HG03571 (cell line): Measurements from ENCODE around the gene SCAANT1.

ENCODE experiments used
- ATAC-seq: cut with Tn5 transposase; IDR thresholded peaks from one replicate; pipeline ENCODE4 v1.9.1; 2021; ENCODE audit not compliant: unreplicated experiment

Gene SCAANT1

DNA sequence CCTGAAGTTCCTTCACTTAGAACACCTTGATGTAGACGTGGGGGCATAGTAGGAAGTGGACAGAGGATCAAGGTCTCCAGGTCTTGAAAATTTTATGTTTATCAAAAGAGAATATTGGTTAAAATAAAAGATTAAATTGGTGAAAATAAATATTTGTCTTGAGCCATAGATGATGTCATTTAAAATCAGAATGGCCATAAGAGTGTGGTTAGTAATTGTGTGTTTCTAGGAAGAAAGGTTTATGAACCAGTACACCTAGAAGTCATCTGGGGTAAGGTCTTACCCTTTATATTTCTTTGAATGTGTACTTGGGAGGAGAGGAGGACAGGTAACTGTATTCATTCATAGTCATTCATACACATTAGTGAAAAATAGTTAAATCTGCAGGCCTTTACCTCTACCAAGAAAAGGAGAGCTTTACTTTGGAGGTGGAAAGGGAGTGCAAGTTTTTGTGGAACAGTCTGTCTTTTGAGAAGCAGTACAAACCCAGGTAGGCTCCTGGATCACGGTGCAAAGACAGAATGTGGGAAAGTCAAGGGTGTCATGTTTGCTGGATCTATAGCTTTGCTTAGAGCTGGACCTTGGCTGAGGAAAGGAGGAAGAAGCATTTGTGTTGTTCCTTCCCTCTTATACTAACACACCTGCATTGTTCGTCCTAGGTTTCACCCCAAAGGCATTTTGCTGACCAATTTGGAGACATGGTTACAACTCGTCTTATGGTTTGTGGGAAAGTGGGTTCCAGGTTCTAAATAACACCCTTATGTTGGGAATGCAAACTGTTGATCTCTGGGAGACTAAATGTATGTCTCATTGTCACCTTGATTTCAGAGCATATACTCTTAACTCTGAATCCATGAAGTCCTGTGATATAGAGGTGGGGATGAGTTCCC is 6.2 kb downstream of the SCAANT1 start:
- no peak for ATAC-seq

DNA sequence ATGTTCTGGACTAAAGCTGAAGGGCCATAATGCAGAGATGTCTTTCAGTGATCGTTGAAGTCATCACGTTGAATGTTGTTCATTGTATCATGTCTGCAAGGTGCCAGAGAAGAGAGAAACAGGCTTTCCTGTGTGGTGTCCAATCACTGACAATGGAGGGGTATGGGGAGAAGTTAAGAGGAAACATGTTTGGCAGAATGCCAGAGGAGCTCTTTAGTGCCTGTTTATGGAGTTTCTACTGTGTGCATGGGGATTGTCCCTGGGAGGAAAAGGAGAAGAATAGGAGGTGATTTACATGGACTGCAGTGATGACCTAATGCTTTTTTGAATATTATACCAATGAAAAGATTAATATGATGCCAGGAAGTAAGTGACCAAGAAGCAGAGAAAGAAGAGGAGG is 11.7 kb downstream of the SCAANT1 start:
- ATAC-seq = no peak

DNA sequence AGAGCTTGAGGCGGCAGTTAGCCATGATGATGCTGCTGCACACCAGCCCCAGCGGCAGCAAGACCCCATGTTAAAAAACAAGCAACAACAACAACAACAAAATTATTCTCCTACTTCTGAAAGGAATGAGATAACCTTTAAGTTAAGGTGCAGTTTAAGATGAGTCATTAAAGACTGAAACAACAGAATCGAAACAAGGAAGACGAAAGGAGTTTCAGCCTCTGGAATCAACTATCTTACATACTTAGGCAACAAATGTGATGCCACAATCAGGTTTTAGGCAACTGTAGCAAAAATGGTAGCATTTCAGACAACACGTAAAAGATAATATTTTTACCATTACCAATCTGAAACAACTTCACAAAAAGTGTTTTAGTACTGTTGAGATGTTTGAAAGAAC is 12.2 kb downstream of the SCAANT1 start:
- no peak for ATAC-seq

DNA sequence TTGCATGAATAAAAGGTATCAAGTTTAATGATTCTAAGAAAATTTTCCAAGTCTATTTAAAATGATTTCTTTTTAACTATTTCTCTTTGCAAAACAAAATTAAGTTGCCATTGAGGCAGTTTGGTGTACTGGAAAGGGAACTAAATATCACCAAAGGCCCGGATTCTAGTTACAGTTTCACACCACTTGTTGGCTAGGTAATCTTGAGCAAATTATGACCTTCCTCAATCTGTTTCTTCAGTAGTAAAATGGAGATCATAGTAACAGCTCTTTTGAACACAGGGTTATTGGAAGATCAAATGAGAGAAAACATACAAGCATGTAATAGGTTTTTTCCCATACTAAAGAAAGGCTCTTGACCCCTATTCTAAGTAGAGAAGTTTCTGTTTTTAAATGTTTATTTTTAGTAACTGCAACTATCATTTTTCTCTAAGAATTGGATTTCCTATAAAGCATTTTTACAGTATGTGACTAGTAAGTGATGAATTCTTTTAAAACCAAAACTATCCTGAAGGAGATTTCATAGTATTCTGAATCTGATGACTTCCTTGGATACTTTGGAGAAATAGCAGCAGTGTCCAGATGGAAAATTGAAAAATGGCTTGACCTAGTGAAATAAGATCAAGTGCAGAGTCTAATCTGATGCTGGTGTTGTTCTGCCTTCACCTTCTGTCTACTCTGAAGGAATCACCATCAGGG is 15.7 kb downstream of the SCAANT1 start:
- no peak for ATAC-seq

DNA sequence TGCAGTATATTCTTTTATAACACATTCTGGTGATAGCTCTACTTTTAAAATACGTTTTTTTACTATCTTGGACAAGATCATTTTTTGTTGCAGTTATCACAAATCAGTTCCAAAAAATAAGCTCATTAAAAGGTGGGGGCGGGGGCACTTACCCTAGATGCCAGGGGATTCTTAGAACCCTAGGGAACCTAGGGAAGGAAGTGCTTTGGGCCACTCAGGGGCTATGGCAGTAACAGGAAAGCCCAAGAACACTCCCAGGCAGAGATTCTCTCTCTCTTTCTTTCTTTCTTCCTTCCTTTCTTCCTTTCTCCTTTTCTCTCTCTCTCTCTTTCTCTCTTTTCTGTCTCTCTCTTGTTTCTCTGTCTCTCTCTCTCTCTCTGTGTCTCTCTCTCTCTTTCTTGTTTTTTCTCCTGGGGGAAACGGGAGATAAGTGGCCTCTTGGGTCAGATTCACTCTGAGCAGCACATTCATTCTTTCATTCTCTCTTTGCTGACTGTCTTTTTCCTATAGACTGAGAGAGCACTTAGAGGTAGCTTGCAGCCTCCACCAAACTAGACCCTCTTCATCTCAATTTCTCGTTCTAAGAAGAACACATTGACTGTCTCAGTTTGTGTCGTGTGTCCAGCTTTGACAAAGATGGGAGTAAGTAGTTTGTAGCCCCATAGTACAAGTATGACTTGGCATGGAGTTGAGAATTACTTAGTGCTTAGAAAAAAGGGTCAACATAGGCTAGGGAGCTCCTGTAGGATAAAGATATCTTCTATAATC is 16.6 kb downstream of the SCAANT1 start:
- ATAC-seq = no peak

DNA sequence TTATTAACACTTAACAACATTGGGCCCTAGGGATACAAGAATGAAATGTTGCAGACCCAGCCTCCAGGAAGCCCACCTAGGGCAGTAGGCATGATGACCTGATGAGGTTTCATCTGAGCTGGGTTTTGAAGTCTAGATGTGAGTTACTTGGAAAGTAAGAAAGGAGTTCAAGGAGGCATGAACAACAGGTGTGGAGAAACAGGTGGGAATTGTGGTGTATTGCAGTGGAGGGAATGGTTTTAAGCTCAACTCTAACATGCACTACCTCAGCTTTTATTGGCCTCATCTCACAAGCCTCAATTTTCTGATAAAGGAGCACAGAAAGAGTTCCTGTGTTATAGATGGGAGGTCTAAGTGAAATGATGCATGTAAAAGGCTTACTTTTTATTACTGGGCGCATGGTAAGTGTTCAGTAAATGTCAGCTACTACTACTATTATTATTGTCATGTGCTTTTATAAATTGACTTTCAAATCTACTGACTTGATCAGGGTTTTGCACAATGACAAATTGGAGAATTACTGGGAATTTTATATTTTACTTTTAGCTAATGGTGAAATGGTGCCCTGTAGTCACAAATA is 19.3 kb downstream of the SCAANT1 start:
- no peak for ATAC-seq

DNA sequence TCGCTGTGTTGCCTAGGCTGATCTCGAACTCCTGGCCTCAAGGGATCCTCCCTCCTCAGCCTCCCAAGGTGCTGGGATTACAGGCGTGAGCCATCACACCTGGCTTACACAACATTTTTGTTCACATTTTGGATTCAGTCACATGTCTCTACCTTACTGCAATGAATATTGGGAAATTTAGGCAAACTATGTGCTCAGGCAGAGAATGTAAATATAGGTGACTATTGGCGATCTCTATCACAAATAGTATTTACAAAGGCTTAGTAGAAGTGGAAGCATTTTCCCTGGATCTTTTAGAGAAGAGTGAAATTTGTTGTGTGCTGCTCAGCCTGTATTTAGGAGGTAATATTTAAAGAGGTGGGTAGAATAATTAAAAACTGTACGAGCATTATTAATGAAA is 20.7 kb downstream of the SCAANT1 start:
- no peak for ATAC-seq

DNA sequence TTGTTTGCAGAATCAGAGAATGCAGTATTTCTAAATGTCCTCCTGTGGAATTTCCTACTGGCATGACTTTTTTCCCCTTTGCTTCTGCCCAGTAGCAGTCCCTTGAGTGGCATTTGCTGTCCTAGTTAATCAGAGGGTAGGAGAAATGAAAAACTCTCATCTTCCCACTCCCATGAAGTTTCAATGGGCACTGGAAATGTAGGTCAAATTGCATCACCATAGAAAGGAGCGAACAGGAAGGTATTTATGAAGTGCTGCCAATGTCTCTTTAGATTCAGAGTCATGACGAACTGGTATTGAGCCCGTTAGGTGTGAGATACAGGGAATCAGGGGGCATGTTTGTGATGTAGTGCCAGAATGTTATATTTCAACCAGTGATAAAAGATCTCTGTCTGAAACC is 25.3 kb downstream of the SCAANT1 start:
- ATAC-seq = no peak

DNA sequence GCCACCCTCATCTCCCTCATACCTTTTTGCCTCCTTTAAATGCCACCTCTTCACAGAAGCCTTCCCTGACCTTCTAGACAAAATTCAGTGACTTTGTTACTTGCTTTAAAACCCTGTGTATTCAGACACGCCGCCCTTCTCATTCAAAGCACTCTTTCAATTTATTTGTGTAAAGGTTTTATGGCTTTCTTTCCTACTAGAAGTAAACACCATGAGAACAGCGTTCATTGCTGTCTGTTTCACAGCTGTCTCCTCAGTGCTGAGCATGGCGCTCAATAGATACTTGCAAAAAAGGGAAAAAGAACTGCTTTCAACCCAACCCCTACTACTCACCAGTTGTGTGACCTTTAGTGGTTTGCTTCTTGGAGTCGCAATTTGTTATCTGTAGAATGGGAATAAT is 31.5 kb downstream of the SCAANT1 start:
- no peak for ATAC-seq

DNA sequence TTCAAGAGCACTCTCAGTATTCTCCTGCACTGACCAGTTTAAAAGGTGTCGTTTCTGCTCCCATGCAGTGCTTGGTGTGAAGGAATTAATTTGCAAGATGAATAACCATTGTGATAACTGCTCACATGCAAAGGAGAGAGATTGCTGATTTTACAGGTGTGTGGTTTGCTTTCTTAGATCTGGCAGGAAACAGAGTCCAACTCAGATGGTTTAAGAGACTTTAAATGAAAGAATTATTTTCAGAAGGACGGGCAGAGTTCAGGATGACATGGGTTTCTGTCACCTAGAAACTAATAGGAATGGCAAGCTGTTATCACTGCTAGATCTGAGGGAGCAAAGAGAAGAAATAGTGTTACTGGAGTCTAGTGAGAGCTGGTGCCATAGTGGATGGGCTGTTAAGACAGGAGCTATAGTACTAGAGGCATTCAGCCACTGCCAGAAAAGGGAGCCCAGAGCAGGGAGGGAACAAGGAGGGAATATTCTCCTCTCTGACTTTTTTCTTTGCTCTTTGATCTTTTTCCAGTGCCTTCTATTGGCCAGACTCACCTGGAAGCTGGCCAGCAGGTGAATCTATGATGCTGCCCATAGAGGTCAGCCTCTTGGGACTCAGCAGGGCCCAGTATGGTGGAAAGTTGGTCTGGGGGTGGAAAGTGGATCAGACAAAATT is 33.7 kb downstream of the SCAANT1 start:
- ATAC-seq = no peak

DNA sequence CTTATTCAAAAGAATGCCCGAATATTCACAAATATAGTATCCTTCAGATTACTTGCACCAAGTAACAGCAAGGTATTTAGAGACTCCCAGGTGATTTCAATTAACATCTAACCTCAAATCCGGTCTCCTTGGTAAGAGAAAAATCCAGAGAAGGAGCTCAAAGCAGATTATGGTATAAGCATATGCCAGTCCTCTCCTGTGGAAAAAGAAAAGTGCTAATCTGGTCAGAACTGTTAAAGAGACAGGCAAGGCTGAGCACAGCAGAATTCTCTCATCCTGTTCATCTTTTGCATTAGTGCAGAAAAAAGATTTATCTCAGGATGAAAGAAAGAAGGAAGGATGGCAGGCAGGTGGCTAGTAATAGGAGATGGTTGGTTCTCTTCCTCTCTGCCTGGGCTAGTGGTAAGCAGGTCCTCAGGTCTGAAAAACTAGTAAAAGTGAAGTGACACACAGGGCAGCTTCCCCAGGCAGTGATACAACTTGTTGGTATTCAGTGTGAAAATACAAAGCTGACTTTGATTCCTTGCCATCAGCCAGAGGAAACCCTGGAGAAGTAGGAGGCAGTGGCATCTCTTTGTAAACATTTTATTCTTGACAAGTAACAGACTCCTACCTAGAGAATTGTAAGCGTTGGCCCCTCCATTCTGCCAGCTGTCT is 34.3 kb downstream of the SCAANT1 start:
- ATAC-seq = no peak

DNA sequence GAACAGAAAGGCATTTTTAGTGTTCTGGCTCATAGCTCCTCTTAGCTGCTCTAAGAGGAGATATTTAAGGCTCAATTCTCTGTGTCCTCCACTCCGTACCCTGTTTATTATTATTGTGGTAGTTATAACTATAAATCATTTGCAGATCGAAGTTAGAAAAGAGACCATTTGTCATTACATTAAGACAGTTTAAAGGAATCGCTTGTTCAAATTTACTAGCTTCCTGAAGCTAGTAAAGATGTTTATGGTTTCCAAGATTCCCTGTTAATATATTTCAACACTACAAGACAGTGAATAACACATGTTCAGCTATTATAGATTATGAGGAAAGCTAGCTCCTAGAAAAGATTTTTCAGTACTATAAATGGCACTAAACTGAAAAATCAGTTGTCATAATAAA is 35.9 kb downstream of the SCAANT1 start:
- no peak for ATAC-seq

DNA sequence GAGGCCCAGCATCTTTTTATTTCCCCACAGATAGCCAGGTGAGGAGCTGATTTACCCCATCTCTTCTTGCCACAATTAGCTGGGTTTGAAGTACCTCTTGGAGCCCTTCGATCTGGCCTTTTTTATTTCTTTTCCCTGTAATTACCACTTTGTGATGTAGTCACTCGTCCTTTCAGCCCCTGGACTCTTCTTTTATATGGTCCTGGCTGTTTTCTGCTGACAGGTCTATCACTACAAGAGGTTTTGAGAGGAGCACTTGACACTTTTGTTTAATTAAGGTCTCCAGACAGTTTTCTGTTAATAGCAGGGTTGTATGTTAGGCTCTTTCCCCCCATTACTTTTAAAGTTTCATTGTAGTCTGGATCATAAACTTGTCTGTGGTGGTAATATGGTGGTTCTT is 36.7 kb downstream of the SCAANT1 start:
- ATAC-seq = no peak

DNA sequence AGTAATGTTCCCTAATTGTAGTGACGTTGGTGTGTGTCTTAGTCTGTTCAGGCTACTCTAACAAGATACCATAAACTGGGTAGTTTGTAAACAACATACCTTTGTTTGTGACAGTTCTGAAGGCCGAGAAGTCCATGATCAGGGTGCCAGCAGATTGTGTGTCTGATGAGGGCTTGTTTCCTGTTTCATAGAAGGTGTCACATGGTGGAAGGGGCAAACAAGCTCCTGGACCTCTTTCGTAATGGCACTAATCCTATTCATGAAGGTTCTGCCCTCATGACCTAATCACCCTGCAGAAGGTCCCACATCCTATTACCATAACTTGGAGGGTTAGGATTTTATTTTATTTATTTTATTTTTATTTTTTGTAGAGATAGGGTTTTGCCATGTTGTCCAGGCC is 37.4 kb downstream of the SCAANT1 start:
- ATAC-seq = no peak

DNA sequence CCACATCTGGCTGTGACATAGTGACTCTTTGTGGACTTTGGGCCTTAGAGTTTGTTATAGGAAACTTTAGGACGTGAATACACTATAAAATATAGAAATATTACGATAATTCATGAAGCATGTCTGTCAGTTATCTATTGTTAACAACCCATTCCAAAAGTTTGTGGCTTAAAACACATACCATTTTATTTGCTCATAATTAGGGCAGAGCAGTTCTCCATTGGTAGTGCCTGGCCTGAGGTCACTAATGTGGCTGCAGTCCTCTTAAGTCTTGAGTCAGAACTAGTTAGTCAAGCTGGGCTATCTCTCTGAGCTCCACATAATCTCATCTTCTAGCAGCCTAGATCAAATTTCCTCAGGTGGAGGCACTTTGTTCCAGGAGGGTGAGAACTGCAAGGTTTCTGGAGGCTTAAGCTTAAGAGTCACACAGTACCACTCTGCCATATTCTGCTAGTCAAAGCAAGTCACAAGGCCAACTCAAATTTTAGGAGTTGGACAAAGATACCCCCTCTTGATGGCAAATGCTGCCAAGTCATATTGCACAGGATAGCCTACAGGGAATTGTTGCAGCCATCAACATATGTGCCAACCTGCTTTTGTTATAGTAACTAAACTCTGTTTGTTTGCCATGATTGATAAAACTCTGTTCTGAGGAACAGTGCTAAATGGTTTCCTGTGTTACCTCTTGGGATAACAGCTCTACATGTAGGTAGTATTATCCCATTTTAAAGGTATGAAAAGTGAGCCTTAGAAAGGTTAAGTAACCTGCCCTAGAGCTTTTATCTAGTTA is 39.9 kb downstream of the SCAANT1 start:
- ATAC-seq = no peak

DNA sequence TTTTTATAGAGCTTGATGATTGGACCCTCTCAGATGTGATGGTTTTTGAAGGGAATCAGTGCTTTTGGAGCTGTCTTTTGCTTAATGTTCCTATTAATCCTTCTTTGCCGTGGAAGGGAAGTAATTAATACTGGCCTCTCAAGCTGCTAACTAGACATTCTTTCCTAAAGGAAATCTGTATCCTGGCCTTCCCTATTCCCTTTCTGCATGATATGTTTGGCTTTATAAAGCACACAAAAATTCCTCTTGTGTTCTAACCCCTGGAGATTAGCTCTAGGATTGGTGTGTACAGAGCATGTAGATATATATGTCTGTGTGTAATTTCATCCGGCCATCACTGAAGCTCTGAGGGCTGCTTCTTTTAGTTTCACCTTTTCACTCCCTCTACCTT is 41.6 kb downstream of the SCAANT1 start:
- ATAC-seq = no peak

DNA sequence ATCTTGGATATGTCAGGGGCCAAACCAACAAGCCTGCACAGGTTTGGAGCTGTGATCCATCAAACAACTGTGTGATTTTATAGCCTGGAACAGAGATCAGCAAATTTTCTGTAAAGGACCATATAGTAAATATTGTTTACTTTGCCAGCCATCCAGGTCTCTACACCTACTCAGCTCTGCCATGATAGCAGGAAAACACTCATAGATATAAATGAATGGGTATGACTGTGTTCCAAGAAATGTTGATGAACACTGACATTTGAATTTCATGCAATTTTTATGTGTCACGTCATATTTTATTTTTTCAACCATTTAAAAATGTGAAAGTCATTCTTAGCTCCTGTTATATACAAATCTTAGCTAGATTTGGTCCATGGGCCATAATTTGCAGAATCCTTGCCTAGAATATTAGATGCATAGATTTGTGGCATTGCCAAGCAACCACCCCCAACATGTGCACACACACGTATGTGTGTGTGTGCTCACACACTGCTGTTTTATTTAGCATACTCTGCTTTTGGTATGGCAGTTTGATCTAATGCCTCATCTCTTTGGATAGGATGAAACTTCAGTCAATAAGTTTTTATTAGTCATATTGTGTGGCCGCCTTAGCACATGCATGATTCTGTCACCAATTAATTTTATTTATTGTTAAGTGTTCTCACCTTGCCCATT is 42.1 kb downstream of the SCAANT1 start:
- ATAC-seq = no peak

DNA sequence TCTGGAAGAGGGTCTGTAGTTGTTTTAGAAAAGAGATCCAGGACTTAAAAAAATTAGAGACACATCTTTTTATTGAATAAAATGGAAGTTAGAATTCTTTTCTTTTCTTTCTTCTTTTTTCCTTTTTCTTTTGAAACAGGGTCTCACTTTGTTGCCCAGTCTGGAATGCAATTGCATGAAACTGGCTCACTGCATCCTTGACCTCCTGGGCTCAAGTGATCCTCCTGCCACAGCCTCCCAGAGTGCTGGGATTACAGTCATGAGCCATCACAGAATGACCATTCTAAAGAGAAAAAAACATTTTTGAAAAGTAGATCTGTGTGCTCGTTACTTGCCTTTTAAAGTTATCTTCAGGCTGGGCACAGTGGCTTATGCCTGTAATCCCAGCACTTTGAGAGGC is 45.0 kb downstream of the SCAANT1 start:
- no peak for ATAC-seq

DNA sequence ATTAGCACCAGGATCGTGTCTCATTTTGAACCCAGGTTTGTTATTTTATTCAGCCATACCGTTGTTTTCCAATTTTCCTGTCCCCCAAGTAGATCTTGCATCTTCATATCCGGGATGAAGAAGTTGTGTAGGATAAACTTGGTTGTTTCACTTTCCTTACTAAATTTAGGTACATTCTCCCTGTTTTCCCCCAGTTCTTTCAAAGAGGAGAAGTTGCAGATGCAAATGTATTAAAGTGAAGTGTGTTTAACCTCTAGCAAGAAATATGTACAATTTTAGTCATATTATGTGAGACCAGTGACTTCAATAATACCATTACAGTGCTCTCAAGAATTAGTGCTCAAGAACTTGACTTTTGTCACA is 47.2 kb downstream of the SCAANT1 start:
- ATAC-seq = no peak
